Sigmoid colon (tissue), 4 donors: ENCODE data around the gene AEN.

ENCODE experiments used
- POLR2A ChIP-seq, 2 donors: fragments of 450-650 bp; IDR thresholded peaks; one replicate each; pipeline ENCODE4 v1.6.1; 2016; ENCODE audit warnings: antibody characterized with exemption in 2 of 2, mild to moderate bottlenecking in 2 of 2, moderate library complexity in 2 of 2
- POLR2AphosphoS5 ChIP-seq, 4 donors: sonication (generic); formaldehyde crosslinking; IDR thresholded peaks; one replicate each; pipeline ENCODE4 v1.6.1; 2017; ENCODE audit warnings: antibody characterized with exemption in 4 of 4
- TF ChIP-seq, protein P1 (sequence below), 4 experiments: fragments of 450-650 bp in 3 of 4; fragments of 200-600 bp in 1 of 4; IDR thresholded peaks; one replicate each; pipeline ENCODE4 v1.5.1; 2016 to 2019; ENCODE audit warnings: antibody characterized with exemption in 4 of 4, mild to moderate bottlenecking in 3 of 4, moderate library complexity in 2 of 4

GRCh38 chr15:88605189-88606069, 15.7 kb upstream of the AEN start:
- TF ChIP-seq POLR2A (IDR thresholded peaks at IDR 0.05) (no peak), POLR2AphosphoS5 (IDR thresholded peaks at IDR 0.05) (no peak)
- TF ChIP-seq, protein P1, sequence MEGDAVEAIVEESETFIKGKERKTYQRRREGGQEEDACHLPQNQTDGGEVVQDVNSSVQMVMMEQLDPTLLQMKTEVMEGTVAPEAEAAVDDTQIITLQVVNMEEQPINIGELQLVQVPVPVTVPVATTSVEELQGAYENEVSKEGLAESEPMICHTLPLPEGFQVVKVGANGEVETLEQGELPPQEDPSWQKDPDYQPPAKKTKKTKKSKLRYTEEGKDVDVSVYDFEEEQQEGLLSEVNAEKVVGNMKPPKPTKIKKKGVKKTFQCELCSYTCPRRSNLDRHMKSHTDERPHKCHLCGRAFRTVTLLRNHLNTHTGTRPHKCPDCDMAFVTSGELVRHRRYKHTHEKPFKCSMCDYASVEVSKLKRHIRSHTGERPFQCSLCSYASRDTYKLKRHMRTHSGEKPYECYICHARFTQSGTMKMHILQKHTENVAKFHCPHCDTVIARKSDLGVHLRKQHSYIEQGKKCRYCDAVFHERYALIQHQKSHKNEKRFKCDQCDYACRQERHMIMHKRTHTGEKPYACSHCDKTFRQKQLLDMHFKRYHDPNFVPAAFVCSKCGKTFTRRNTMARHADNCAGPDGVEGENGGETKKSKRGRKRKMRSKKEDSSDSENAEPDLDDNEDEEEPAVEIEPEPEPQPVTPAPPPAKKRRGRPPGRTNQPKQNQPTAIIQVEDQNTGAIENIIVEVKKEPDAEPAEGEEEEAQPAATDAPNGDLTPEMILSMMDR (IDR thresholded peaks at IDR 0.05): no peak
